Measurements from ENCODE around the gene C3AR1.

- TF ChIP-seq, protein P1, sequence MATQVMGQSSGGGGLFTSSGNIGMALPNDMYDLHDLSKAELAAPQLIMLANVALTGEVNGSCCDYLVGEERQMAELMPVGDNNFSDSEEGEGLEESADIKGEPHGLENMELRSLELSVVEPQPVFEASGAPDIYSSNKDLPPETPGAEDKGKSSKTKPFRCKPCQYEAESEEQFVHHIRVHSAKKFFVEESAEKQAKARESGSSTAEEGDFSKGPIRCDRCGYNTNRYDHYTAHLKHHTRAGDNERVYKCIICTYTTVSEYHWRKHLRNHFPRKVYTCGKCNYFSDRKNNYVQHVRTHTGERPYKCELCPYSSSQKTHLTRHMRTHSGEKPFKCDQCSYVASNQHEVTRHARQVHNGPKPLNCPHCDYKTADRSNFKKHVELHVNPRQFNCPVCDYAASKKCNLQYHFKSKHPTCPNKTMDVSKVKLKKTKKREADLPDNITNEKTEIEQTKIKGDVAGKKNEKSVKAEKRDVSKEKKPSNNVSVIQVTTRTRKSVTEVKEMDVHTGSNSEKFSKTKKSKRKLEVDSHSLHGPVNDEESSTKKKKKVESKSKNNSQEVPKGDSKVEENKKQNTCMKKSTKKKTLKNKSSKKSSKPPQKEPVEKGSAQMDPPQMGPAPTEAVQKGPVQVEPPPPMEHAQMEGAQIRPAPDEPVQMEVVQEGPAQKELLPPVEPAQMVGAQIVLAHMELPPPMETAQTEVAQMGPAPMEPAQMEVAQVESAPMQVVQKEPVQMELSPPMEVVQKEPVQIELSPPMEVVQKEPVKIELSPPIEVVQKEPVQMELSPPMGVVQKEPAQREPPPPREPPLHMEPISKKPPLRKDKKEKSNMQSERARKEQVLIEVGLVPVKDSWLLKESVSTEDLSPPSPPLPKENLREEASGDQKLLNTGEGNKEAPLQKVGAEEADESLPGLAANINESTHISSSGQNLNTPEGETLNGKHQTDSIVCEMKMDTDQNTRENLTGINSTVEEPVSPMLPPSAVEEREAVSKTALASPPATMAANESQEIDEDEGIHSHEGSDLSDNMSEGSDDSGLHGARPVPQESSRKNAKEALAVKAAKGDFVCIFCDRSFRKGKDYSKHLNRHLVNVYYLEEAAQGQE (IDR thresholded peaks at IDR 0.05; ENCODE audit: insufficient read depth in 1 of 2, low read depth in 2 of 2, low read length in 2 of 2) = no peak
- TF ChIP-seq TAF1 (IDR thresholded peaks at IDR 0.05; ENCODE audit: borderline replicate concordance, insufficient read depth, low read length) (no peak), POLR2AphosphoS5 (IDR thresholded peaks at IDR 0.05; ENCODE audit: low read depth, low read length) (no peak), SIN3A (IDR thresholded peaks at IDR 0.05; ENCODE audit: borderline replicate concordance, insufficient read depth, low read length) (no peak)
These were observed 29.0 kb downstream of the C3AR1 start for GRCh38 chr12:8037046-8037663.
